Measurements from ENCODE around the gene CLEC5A. TPM values are rescaled to one million over a fixed set of nuclear protein-coding genes. Genes with fewer than 3 reads are reported as not detected.
"Not testable (repeated sequence)": the region's sequence is repeated elsewhere in the genome, so short reads cannot be mapped to it uniquely, and the experiment has no call there.

The CLEC5A gene
- 0.57 TPM for total RNA-seq
- polyA plus RNA-seq = 0.46 TPM
- long read RNA-seq, donor 1 = 0 reads
- long read RNA-seq, donor 2 = 0 reads
- long read RNA-seq, donor 3 = 0 reads
- long read RNA-seq, donor 4 = 0 reads
- long read RNA-seq, donor 5 = 0 reads
- long read RNA-seq, donor 6 = 0 reads
- long read RNA-seq, donor 7 = 0 reads
- long read RNA-seq, donor 8 = 0 reads
- long read RNA-seq, donor 9 = 0 reads
- long read RNA-seq, donor 10 = 0 reads

DNA sequence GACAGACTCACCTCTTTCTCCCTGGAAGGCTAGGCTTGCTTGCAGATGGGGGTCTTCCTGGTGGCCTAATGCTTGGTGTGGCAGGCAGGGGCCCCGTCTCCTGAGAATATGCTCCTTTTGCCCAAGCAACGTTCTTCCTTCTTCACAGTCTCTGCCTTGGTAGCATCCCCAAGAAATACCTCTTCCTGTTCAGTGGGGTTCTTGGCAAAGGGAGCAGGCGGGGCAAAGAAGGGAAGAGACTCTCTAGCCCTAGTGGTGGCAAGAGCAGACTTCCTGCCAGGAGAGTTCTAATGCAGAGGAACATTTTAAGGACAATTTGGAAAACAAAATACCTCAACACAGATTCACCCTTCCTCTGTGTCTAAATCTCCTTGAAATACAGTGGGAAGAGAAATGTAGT is at the start of gene CLEC5A:
Gene CLEC5A, minus strand, starts transcription at position 179 of the 400 bp plus-strand sequence. CDS start 682 bp downstream, outside the sequence.
- Histone ChIP-seq H3K36me3 (ENCODE audit: control insufficient read depth in 2 of 2, insufficient read depth in 2 of 2, low read length in 1 of 2) (no peaks in the 10 kb centered on the region), H3K9me3 (ENCODE audit: control insufficient read depth in 2 of 2, insufficient read depth in 1 of 2, low read length in 1 of 2) (no peaks in the 10 kb centered on the region), H3K4me1 (ENCODE audit: control insufficient read depth in 2 of 2, insufficient read depth in 2 of 2, low read length in 2 of 2) (no peaks in the 10 kb centered on the region), H3K4me3 (ENCODE audit: low read length in 2 of 2) (no peak within 1 kb of the TSS), H3K27me3 (ENCODE audit: control insufficient read depth in 2 of 2, insufficient read depth in 1 of 2, low read length in 1 of 2) (no peaks in the 10 kb centered on the region), H3K27ac (ENCODE audit: low read depth in 1 of 2, low read length in 1 of 2) (no peak within 1 kb of the TSS)
- 92% methylated on average over 3 of the region's 3 CpGs for WGBS
- no peak for DNase-seq (ENCODE audit: low read depth in 6 of 9, low spot score in 9 of 9)

DNA sequence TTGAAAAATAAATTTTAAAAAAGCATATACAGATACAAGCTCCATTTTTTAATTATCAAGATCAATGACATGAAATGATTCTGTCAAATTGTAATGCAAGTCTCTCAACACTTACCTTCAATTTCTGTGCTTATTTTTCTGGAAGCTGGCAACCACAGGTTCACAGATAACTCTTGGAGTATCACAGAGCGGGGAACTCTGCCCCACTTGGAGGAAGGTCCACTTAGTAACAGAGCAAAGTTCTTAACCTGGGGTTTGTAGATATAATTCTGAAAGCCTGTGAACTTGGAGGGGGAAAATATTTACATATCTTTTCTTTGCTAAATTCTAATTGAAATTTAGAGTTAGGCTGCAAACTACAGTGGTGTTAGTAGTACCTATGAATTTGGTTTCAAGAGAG is 46.6 kb upstream of the CLEC5A start:
- no peaks in the 10 kb centered on the region for H3K27me3 ChIP-seq (ENCODE audit: control insufficient read depth in 2 of 2, insufficient read depth in 1 of 2, low read length in 1 of 2)
- no peaks in the 10 kb centered on the region for H3K4me1 ChIP-seq (ENCODE audit: control insufficient read depth in 2 of 2, insufficient read depth in 2 of 2, low read length in 2 of 2)
- 94% methylated on average over 1 of the region's 1 CpG for WGBS
- no peaks in the 10 kb centered on the region for H3K36me3 ChIP-seq (ENCODE audit: control insufficient read depth in 2 of 2, insufficient read depth in 2 of 2, low read length in 1 of 2)
- no peak for DNase-seq (ENCODE audit: low read depth in 6 of 9, low spot score in 9 of 9)
- H3K4me3 ChIP-seq (ENCODE audit: low read length in 2 of 2) = no peak overlapping the region
- H3K27ac ChIP-seq (ENCODE audit: low read depth in 1 of 2, low read length in 1 of 2) = no peak overlapping the region
- no peaks in the 10 kb centered on the region for H3K9me3 ChIP-seq (ENCODE audit: control insufficient read depth in 2 of 2, insufficient read depth in 1 of 2, low read length in 1 of 2)

DNA sequence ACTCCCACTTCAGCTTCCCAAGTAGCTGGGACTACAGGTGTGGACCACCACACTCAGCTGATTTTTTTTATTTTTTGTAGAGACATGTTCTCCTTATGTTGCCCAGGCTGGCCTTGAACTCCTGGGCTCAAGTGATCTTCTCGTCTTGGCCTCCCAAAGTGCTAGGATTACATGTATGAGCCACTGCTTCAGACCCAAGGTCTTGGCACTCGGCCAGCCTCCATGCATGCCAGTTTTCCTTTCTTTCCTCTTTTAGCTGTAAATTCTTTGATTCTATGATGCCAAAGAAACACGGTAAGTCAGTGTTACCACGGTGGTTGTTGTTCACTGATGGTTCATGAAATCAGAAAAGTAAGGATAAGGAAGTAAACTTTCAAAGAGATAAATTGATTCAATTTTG is 45.9 kb upstream of the CLEC5A start:
- no peaks in the 10 kb centered on the region for H3K9me3 ChIP-seq (ENCODE audit: control insufficient read depth in 2 of 2, insufficient read depth in 1 of 2, low read length in 1 of 2)
- H3K4me1 ChIP-seq (ENCODE audit: control insufficient read depth in 2 of 2, insufficient read depth in 2 of 2, low read length in 2 of 2) = no peaks in the 10 kb centered on the region
- no peaks in the 10 kb centered on the region for H3K27me3 ChIP-seq (ENCODE audit: control insufficient read depth in 2 of 2, insufficient read depth in 1 of 2, low read length in 1 of 2)
- no peak overlapping the region for H3K4me3 ChIP-seq (ENCODE audit: low read length in 2 of 2)
- WGBS = 95% methylated on average over 4 of the region's 4 CpGs
- H3K36me3 ChIP-seq (ENCODE audit: control insufficient read depth in 2 of 2, insufficient read depth in 2 of 2, low read length in 1 of 2) = no peaks in the 10 kb centered on the region
- no peak overlapping the region for H3K27ac ChIP-seq (ENCODE audit: low read depth in 1 of 2, low read length in 1 of 2)
- no peak for DNase-seq (ENCODE audit: low read depth in 6 of 9, low spot score in 9 of 9)

DNA sequence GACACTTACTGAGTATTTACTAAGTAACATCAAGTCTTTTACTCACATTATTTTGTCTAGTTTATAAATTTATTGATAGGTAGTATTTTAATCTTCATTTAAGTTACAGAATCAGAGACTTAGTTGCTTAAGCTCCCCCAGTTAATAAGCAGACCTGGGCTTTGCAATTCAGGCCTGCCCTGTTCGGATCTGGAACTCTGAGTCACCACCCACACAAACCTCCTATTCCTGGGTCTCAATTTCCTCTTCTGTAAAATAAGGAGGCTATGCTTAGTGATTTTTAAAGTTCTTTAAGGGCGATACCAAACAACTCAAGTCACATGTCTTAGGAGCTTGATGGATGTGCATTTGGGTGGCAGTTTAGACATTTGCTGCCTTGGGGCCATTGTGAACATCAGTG is 45.4 kb upstream of the CLEC5A start:
- no peak overlapping the region for H3K4me3 ChIP-seq (ENCODE audit: low read length in 2 of 2)
- H3K4me1 ChIP-seq (ENCODE audit: control insufficient read depth in 2 of 2, insufficient read depth in 2 of 2, low read length in 2 of 2) = no peaks in the 10 kb centered on the region
- no peak for DNase-seq (ENCODE audit: low read depth in 6 of 9, low spot score in 9 of 9)
- H3K9me3 ChIP-seq (ENCODE audit: control insufficient read depth in 2 of 2, insufficient read depth in 1 of 2, low read length in 1 of 2) = no peaks in the 10 kb centered on the region
- no peak overlapping the region for H3K27ac ChIP-seq (ENCODE audit: low read depth in 1 of 2, low read length in 1 of 2)
- H3K36me3 ChIP-seq (ENCODE audit: control insufficient read depth in 2 of 2, insufficient read depth in 2 of 2, low read length in 1 of 2) = no peaks in the 10 kb centered on the region
- H3K27me3 ChIP-seq (ENCODE audit: control insufficient read depth in 2 of 2, insufficient read depth in 1 of 2, low read length in 1 of 2) = no peaks in the 10 kb centered on the region
- 94% methylated on average over 2 of the region's 2 CpGs for WGBS

DNA sequence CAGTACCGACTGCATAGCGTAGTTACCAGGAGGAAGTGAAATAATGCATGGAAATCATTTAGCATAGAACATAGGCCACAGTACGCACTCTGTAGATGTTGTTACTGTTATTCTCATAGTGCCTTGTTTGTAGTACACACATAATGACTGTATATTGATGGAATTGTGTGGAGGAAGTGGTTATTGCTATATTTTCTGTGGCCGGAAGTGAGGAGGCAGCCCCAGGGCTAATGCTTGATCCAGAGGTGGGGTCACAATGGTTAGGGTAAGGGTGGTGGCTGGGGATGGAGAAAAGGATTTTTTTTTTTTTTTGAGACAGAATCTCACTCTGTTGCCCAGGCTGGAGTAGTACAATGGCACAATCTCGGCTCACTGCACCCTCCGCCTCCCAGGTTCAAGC is 44.4 kb upstream of the CLEC5A start:
- H3K27me3 ChIP-seq (ENCODE audit: control insufficient read depth in 2 of 2, insufficient read depth in 1 of 2, low read length in 1 of 2) = no peaks in the 10 kb centered on the region
- H3K36me3 ChIP-seq (ENCODE audit: control insufficient read depth in 2 of 2, insufficient read depth in 2 of 2, low read length in 1 of 2) = no peaks in the 10 kb centered on the region
- no peaks in the 10 kb centered on the region for H3K4me1 ChIP-seq (ENCODE audit: control insufficient read depth in 2 of 2, insufficient read depth in 2 of 2, low read length in 2 of 2)
- no peak overlapping the region for H3K27ac ChIP-seq (ENCODE audit: low read depth in 1 of 2, low read length in 1 of 2)
- no peaks in the 10 kb centered on the region for H3K9me3 ChIP-seq (ENCODE audit: control insufficient read depth in 2 of 2, insufficient read depth in 1 of 2, low read length in 1 of 2)
- WGBS = 91% methylated on average over 6 of the region's 6 CpGs
- H3K4me3 ChIP-seq (ENCODE audit: low read length in 2 of 2) = no peak overlapping the region
- no peak for DNase-seq (ENCODE audit: low read depth in 6 of 9, low spot score in 9 of 9)

DNA sequence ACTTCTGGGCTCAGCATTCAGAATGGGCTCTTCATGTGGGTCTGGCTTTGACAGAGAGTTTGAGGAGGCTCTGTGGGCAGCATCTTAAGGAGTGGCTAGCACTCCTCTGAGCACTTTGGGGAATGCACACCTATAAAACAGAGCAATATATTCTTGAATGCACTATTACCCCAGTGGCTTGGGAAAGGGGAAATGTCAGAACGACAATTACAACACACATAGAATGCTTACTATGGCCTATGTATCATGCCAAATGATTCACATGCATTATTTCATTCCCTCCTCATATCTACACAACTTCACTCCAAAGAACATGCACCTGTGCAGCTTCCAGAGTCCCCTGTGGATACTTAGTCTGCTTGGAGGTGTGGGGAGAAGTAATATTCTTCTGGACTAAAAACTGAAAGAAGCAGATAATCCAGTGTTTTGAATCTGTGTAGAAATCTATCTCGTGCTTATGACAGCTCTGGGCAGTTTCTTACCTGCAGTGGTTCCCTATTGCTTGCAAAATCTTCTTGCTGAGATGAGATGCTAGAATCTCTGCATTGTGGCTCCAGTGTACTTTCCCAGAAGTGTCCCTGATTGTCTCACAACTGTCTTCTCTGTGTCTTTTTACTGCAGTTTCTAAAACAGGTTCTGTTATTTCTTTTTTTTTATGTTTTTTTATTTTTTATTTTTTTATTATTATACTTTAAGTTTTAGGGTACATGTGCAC is 43.4 kb upstream of the CLEC5A start:
- Histone ChIP-seq H3K27me3 (ENCODE audit: control insufficient read depth in 2 of 2, insufficient read depth in 1 of 2, low read length in 1 of 2) (no peaks in the 10 kb centered on the region), H3K4me3 (ENCODE audit: low read length in 2 of 2) (no peak overlapping the region), H3K27ac (ENCODE audit: low read depth in 1 of 2, low read length in 1 of 2) (no peak overlapping the region), H3K4me1 (ENCODE audit: control insufficient read depth in 2 of 2, insufficient read depth in 2 of 2, low read length in 2 of 2) (no peaks in the 10 kb centered on the region), H3K36me3 (ENCODE audit: control insufficient read depth in 2 of 2, insufficient read depth in 2 of 2, low read length in 1 of 2) (no peaks in the 10 kb centered on the region), H3K9me3 (ENCODE audit: control insufficient read depth in 2 of 2, insufficient read depth in 1 of 2, low read length in 1 of 2) (no peaks in the 10 kb centered on the region)
- WGBS = 95% methylated on average over 2 of the region's 2 CpGs
- DNase-seq (ENCODE audit: low read depth in 6 of 9, low spot score in 9 of 9) = no peak

DNA sequence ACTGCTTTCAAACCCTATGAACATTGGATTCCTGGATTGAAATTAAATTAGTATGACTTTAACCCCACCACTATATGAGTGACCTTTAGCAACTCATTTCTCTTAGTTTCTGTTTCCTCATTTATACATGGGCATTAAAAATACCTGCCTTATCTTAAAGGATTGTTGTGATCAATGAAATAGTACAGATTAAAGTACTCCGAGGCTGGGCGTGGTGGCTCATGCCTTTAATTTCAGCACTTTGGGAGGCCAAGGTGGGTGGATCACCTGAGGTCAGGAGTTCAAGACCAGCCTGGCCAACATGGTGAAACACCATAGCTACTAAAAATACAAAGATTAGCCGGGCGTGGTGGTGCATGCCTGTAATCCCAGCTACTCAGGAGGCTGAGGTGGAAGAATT is 41.0 kb upstream of the CLEC5A start:
- H3K27me3 ChIP-seq (ENCODE audit: control insufficient read depth in 2 of 2, insufficient read depth in 1 of 2, low read length in 1 of 2); H3K9me3 ChIP-seq (ENCODE audit: control insufficient read depth in 2 of 2, insufficient read depth in 1 of 2, low read length in 1 of 2); H3K27ac ChIP-seq (ENCODE audit: low read depth in 1 of 2, low read length in 1 of 2); H3K36me3 ChIP-seq (ENCODE audit: control insufficient read depth in 2 of 2, insufficient read depth in 2 of 2, low read length in 1 of 2); H3K4me1 ChIP-seq (ENCODE audit: control insufficient read depth in 2 of 2, insufficient read depth in 2 of 2, low read length in 2 of 2); DNase-seq (ENCODE audit: low read depth in 6 of 9, low spot score in 9 of 9); H3K4me3 ChIP-seq (ENCODE audit: low read length in 2 of 2): not testable (repeated sequence)
- WGBS = 97% methylated on average over 4 of the region's 4 CpGs

DNA sequence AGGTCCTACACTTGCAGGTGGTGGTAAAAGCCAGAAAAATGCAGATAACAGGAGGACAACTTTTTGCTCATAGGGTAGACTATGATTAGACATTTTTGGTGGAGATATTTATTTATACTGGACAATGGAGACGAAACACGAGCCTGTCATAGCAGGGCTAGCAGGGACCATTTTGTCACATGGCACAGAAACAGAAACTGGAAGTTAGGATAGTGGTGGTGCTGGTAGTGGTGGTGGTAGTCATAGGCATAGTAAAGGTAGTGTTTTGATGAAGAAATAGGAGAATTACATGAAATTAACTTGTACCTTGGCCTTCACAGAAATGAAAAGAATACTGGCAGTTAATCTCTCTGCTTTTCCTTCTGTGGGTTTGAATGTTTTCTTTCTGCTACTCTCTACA is 40.1 kb upstream of the CLEC5A start:
- WGBS = 96% methylated on average over 2 of the region's 2 CpGs
- no peaks in the 10 kb centered on the region for H3K27me3 ChIP-seq (ENCODE audit: control insufficient read depth in 2 of 2, insufficient read depth in 1 of 2, low read length in 1 of 2)
- DNase-seq (ENCODE audit: low read depth in 6 of 9, low spot score in 9 of 9) = no peak
- H3K9me3 ChIP-seq (ENCODE audit: control insufficient read depth in 2 of 2, insufficient read depth in 1 of 2, low read length in 1 of 2) = no peaks in the 10 kb centered on the region
- H3K27ac ChIP-seq (ENCODE audit: low read depth in 1 of 2, low read length in 1 of 2) = no peak overlapping the region
- H3K36me3 ChIP-seq (ENCODE audit: control insufficient read depth in 2 of 2, insufficient read depth in 2 of 2, low read length in 1 of 2) = no peaks in the 10 kb centered on the region
- no peaks in the 10 kb centered on the region for H3K4me1 ChIP-seq (ENCODE audit: control insufficient read depth in 2 of 2, insufficient read depth in 2 of 2, low read length in 2 of 2)
- H3K4me3 ChIP-seq (ENCODE audit: low read length in 2 of 2) = no peak overlapping the region

DNA sequence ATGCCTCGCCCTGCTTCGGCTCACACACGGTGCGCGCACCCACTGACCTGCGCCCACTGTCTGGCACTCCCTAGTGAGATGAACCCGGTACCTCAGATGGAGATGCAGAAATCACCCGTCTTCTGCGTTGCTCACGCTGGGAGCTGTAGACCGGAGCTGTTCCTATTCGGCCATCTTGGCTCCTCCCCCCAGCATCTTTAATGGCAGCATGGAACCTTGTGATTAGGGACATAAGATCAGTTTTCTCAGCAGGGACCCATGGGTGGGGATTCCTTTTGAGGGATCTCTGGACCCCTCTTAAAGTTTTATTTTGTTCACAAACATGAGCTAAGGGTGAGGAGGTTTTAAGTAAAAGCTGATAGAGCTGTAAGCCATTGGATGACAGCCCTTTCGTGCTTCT is 39.2 kb upstream of the CLEC5A start:
- not testable (repeated sequence) for H3K36me3 ChIP-seq (ENCODE audit: control insufficient read depth in 2 of 2, insufficient read depth in 2 of 2, low read length in 1 of 2); H3K27me3 ChIP-seq (ENCODE audit: control insufficient read depth in 2 of 2, insufficient read depth in 1 of 2, low read length in 1 of 2); H3K27ac ChIP-seq (ENCODE audit: low read depth in 1 of 2, low read length in 1 of 2); H3K9me3 ChIP-seq (ENCODE audit: control insufficient read depth in 2 of 2, insufficient read depth in 1 of 2, low read length in 1 of 2); H3K4me3 ChIP-seq (ENCODE audit: low read length in 2 of 2); DNase-seq (ENCODE audit: low read depth in 6 of 9, low spot score in 9 of 9); H3K4me1 ChIP-seq (ENCODE audit: control insufficient read depth in 2 of 2, insufficient read depth in 2 of 2, low read length in 2 of 2)
- WGBS = 91% methylated on average over 8 of the region's 13 CpGs

Measured in thymus (tissue), 14 donors.